ENCODE results near the gene ZNF841. TPM values are rescaled to one million over a fixed set of nuclear protein-coding genes. Genes with fewer than 3 reads are reported as not detected.

Gene ZNF841
- total RNA-seq, 2 donors from 2014 or later: 12.5 to 12.8 TPM

DNA sequence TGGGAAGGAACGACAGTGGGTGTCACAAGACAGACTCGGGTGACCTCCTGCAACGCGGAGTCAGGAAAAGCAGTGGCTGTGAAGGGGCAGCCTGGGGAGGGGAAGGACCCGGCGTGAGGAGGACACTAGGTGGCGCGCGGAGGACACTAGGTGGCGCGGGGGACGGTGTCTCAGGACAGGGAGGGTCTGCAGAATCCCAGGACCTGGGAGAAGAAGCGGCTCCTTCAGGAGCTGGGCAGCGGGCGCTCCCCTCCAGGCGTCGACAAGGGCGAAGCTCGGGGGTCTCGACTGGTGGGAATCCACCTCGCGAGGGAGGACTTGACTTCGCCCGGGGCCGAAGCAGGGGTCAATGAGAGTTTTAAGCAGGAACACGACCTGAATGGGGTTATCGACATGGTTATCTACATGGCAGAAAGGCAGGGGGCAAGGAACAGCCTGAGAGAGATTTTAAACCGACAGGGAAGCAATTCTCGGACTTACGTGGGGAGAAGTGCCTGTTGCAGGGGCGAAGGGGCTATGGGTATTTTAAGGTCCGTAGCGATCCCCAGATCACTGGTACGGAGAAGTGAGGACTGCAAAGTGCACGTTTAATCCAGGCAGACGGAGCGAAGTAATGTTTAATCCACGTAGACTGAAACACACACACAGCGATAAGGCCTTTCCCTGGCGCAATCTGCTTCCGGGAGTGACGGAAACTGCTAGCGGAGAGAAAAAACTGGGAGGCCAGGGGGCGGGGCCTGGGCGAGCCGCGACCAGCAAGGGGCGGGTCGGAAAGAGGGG is 43.9 kb upstream of the ZNF841 start, which contains the start of gene ZNF616:
TSS of gene ZNF616 (minus strand) at position 687 of the 780 bp plus-strand sequence. CDS start 9,426 bp downstream, outside the sequence.
- TF ChIP-seq, protein P1, sequence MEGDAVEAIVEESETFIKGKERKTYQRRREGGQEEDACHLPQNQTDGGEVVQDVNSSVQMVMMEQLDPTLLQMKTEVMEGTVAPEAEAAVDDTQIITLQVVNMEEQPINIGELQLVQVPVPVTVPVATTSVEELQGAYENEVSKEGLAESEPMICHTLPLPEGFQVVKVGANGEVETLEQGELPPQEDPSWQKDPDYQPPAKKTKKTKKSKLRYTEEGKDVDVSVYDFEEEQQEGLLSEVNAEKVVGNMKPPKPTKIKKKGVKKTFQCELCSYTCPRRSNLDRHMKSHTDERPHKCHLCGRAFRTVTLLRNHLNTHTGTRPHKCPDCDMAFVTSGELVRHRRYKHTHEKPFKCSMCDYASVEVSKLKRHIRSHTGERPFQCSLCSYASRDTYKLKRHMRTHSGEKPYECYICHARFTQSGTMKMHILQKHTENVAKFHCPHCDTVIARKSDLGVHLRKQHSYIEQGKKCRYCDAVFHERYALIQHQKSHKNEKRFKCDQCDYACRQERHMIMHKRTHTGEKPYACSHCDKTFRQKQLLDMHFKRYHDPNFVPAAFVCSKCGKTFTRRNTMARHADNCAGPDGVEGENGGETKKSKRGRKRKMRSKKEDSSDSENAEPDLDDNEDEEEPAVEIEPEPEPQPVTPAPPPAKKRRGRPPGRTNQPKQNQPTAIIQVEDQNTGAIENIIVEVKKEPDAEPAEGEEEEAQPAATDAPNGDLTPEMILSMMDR (IDR thresholded peaks at IDR 0.05): peak; percentile 65
- H3K9ac ChIP-seq (ENCODE audit: low read depth in 2 of 2, low read length in 2 of 2): peak within 1 kb of the TSS; percentile 90 to 99
- H3K9me3 ChIP-seq: no peaks in the 10 kb centered on the region

DNA sequence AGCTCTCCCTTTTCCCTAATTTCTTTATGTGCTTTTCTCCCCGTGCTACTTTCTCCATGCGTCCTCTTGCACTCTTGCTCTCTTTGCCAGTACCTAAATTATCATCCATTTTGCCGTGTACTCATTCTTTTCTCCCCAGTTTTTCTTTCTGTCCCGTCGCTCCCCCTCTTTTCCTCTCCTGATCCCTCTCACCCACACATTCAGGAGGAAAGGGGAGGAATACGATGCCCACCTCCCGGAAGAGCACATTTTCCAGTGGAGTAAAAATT is 43.4 kb upstream of the ZNF841 start:
- H3K4me1 ChIP-seq: no peaks in the 10 kb centered on the region
- H3K9ac ChIP-seq (ENCODE audit: low read depth in 2 of 2, low read length in 2 of 2): peak overlapping the region; percentile 90 to 99
- peak overlapping the region; percentile 71 for H3K4me3 ChIP-seq
- H3K36me3 ChIP-seq: no peaks in the 10 kb centered on the region
- intact Hi-C loops (cut with DNase I): loop anchor here (2.0 kb wide), 1 partner anchor 100 kb away; no protein-coding TSS in a partner anchor
- TF ChIP-seq, protein P1 (IDR thresholded peaks at IDR 0.05): no peak
- DNase-seq: no peak
- peak overlapping the region; percentile 98 for H3K27ac ChIP-seq
- H3K27me3 ChIP-seq: no peaks in the 10 kb centered on the region
- H3K9me3 ChIP-seq: no peaks in the 10 kb centered on the region

More for the DNA sequence above, 43.9 kb upstream of the ZNF841 start, which contains the start of gene ZNF616:
- Histone ChIP-seq H3K4me1 (no peaks in the 10 kb centered on the region), H3K36me3 (no peaks in the 10 kb centered on the region), H3K4me3 (peak within 1 kb of the TSS; percentile 71), H3K27me3 (no peaks in the 10 kb centered on the region), H3K27ac (peak within 1 kb of the TSS; percentile 98)
- DNase-seq: peak; percentile 99
- intact Hi-C loops (cut with DNase I): loop anchor here (2.0 to 5.0 kb wide), 2 partner anchors 48 to 99 kb away; no protein-coding TSS in a partner anchor

GRCh38 chr19:52138278-52138982 is 42.9 kb upstream of the ZNF841 start:
- no peaks in the 10 kb centered on the region for H3K9me3 ChIP-seq
- H3K9ac ChIP-seq (ENCODE audit: low read depth in 2 of 2, low read length in 2 of 2): peak overlapping the region; percentile 90 to 99
- peak overlapping the region; percentile 98 for H3K27ac ChIP-seq
- TF ChIP-seq, protein P1 (IDR thresholded peaks at IDR 0.05): no peak
- no peaks in the 10 kb centered on the region for H3K4me1 ChIP-seq
- H3K36me3 ChIP-seq: no peaks in the 10 kb centered on the region
- peak; percentile 34 for DNase-seq
- no peaks in the 10 kb centered on the region for H3K27me3 ChIP-seq
- peak overlapping the region; percentile 71 for H3K4me3 ChIP-seq
- intact Hi-C loops (cut with DNase I): loop anchor here (2.0 kb wide), 1 partner anchor 100 kb away; no protein-coding TSS in a partner anchor

- no peak overlapping the region for H3K4me3 ChIP-seq
These were observed 24.7 kb upstream of the ZNF841 start for GRCh38 chr19:52120286-52120685.

DNA sequence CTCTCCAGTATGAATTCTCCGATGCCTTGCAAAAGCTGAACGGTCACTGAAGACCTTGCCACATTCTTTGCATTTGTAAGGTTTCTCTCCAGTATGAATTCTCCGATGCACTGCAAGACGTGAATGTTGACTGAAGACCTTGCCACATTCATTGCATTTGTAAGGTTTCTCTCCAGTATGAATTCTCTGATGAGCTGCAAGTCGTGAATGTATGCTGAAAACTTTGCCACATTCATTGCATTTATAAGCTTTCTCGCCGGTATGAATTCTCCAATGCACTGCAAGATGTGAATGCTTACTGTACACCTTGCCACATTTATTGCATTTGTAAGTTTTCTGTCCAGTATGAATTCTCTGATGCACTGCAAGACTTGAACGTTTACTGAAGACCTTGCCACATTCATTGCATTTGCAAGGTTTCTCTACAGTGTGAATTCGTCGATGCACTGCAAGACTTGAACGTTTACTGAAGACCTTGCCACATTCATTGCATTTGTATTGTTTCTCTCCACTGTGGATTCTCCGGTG is 20.0 kb upstream of the ZNF841 start:
- intact Hi-C loops (cut with DNase I): no loop called here
- TF ChIP-seq, protein P1 (IDR thresholded peaks at IDR 0.05): no peak
- Histone ChIP-seq H3K36me3 (peaks cover 16% of the 10 kb centered on the region), H3K4me1 (no peaks in the 10 kb centered on the region), H3K9me3 (peaks cover 49% of the 10 kb centered on the region), H3K27ac (no peak overlapping the region), H3K9ac (ENCODE audit: low read depth in 2 of 2, low read length in 2 of 2) (no peak overlapping the region), H3K4me3 (no peak overlapping the region), H3K27me3 (no peaks in the 10 kb centered on the region)
- DNase-seq: no peak

More at GRCh38 chr19:52120286-52120685, 24.7 kb upstream of the ZNF841 start:
- H3K9me3 ChIP-seq: peaks cover 12% of the 10 kb centered on the region
- H3K36me3 ChIP-seq: peaks cover 32% of the 10 kb centered on the region
- no peaks in the 10 kb centered on the region for H3K4me1 ChIP-seq
- H3K9ac ChIP-seq (ENCODE audit: low read depth in 2 of 2, low read length in 2 of 2): no peak overlapping the region
- TF ChIP-seq, protein P1 (IDR thresholded peaks at IDR 0.05): no peak
- intact Hi-C loops (cut with DNase I): no loop called here
- no peaks in the 10 kb centered on the region for H3K27me3 ChIP-seq
- no peak overlapping the region for H3K27ac ChIP-seq
- DNase-seq: no peak
